Endothelial cell (in vitro differentiated cells): ENCODE results near the gene ASMTL. TPM values are rescaled to one million over a fixed set of nuclear protein-coding genes. Genes with fewer than 3 reads are reported as not detected.

ENCODE experiments used
- DNase-seq: peaks from one replicate; pipeline ENCODE4 v3.0.0; 2021; ENCODE audit warnings: low spot score
- H3K27ac Mint-ChIP-seq: one replicate; pipeline ENCODE4 v1.8.0; 2021; ENCODE audit warnings: mixed read lengths, inconsistent platforms; ENCODE audit not compliant: unreplicated experiment
- H3K27me3 Mint-ChIP-seq: one replicate; pipeline ENCODE4 v1.8.0; 2021; ENCODE audit warnings: mild to moderate bottlenecking, moderate library complexity, mixed read lengths, inconsistent platforms; ENCODE audit not compliant: unreplicated experiment
- H3K36me3 Mint-ChIP-seq: one replicate; pipeline ENCODE4 v1.8.0; 2021; ENCODE audit warnings: mild to moderate bottlenecking, low read depth, mixed read lengths, inconsistent platforms; ENCODE audit not compliant: unreplicated experiment
- H3K4me1 Mint-ChIP-seq: one replicate; pipeline ENCODE4 v1.8.0; 2021; ENCODE audit warnings: mild to moderate bottlenecking, mixed read lengths, inconsistent platforms; ENCODE audit not compliant: unreplicated experiment
- H3K4me3 Mint-ChIP-seq: one replicate; pipeline ENCODE4 v1.8.0; 2021; ENCODE audit warnings: mild to moderate bottlenecking, mixed read lengths, inconsistent platforms; ENCODE audit not compliant: unreplicated experiment
- H3K9me3 Mint-ChIP-seq: one replicate; pipeline ENCODE4 v1.8.0; 2021; ENCODE audit warnings: mixed read lengths, inconsistent platforms; ENCODE audit not compliant: unreplicated experiment
- CTCF ChIP-seq: fragments of 200-600 bp; sonication (generic); IDR thresholded peaks from one replicate; pipeline ENCODE4 v1.5.0; 2021; ENCODE audit warnings: antibody characterized with exemption; ENCODE audit not compliant: unreplicated experiment
- total RNA-seq: library from RNA; stranded (reverse); fragmentation: NEBNext Ultra II Directional; extraction: Animal tissue kit (Norgen Biotek cat#: 25700); gene quantifications from one replicate; pipeline ENCODE4 v1.2.1, GENCODE V29; 2021; ENCODE audit not compliant: unreplicated experiment

Gene ASMTL
- total RNA-seq, 1 donor from 2014 or later, result 25.8 TPM

DNA sequence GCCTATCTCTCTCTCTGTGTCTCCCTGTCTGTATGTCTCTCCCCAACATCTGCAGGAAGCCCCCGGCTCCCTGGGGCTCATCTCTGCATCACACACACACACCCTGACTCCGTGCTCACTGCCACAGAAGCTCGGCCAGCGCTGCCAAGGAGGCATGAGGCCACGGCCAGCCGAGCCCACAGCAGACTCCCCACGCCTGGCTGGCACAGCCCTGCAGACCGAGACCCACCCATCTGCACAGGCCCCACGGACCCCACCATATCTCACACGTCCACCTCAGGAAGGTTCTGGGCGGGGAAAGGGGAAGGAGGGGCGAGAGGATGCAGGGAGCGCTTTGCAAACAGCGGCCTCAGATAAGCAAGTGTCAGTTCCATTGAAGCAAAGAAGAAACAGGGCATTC lies 32.3 kb downstream of the ASMTL start:
- no peaks in the 10 kb centered on the region for H3K4me1 Mint-ChIP-seq
- peaks cover 19% of the 10 kb centered on the region for H3K9me3 Mint-ChIP-seq
- H3K4me3 Mint-ChIP-seq, result peak overlapping the region; percentile 73
- DNase-seq, result no peak
- H3K27me3 Mint-ChIP-seq, result peaks cover 33% of the 10 kb centered on the region
- H3K27ac Mint-ChIP-seq, result no peak overlapping the region
- no peak for TF ChIP-seq CTCF
- H3K36me3 Mint-ChIP-seq, result peaks cover 43% of the 10 kb centered on the region

DNA sequence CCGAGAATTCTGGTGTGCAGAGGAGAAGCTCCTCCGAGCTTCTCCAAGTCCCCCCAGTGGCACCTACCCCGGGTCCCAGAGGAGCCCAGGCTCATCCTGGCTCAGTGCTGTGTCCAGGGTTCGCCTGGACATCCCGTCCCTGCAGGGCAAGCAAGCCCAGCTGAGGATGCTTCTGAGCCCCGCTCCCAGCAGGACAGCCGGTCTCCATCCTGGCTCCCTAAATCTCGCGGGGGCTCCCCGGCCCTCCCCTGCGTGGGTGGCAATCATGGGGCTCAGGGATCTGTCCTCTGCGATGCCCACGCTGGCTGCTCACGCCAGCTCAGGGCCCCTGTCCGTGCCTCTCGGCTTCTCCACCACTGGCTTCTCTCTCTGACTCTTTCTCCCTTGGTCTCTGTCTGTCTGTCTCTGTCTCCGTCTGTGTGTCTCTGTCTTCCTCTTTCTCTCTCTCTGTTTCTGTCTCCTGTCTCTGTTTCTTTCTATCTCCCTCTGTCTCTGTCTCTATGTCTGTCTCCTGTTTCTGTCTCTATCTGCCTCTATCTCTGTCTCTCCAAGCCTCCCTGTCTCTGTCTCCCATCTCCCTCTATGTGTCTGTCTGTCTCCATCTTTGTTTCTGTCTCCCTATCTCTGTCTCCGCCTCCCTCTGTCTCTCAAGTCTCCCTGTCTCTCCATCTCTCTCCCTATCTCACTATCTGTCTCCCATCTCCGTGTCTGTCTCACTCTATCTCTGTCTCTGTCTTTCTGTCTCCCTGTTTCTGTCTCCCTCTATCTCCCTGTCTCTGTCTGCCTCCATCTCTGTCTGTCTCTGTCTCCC lies 33.0 kb downstream of the ASMTL start:
- no peak for TF ChIP-seq CTCF
- Mint-ChIP-seq H3K9me3 (peaks cover 14% of the 10 kb centered on the region), H3K4me1 (no peaks in the 10 kb centered on the region), H3K4me3 (peak overlapping the region; percentile 73), H3K36me3 (peaks cover 42% of the 10 kb centered on the region), H3K27me3 (peaks cover 28% of the 10 kb centered on the region), H3K27ac (peak overlapping the region; percentile 39)
- no peak for DNase-seq

DNA sequence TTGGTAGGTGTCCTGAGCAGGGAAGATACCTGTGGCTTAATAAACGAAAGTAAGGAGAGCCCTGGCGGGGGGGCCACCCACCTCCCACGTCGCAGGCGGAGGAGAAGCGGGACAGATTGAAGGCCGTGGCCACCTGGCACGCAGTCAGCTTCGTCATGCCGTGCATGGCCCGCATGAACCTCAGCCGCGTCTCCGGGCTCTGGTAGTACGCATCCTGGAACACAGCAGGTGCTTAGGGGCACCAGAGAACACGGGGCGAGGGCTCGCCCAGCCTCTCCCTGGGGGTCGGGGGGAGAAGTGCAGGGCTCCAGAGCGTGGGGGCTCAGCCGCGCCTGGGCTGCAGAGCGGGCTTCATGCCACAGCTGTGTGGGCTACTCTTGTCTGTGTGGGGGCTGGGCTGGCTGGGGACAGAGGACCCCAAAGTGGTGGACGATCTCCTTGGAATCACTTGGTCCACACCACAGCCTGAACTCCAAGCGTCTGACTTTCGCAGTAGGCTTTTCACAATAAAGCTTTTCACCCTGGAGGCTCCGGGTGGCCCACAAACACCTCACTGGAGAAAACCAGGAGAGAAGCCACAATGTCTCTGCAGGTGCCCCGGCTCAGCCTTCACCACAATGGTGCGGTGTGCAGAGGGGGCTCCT lies 33.7 kb downstream of the ASMTL start:
- Mint-ChIP-seq H3K27ac (no peak overlapping the region), H3K9me3 (peaks cover 8% of the 10 kb centered on the region), H3K4me3 (no peak overlapping the region), H3K36me3 (peaks cover 36% of the 10 kb centered on the region), H3K27me3 (peaks cover 30% of the 10 kb centered on the region), H3K4me1 (no peaks in the 10 kb centered on the region)
- TF ChIP-seq CTCF, result no peak
- no peak for DNase-seq

GRCh38 chrX:1417921-1418771 lies 34.6 kb downstream of the ASMTL start:
- peaks cover 34% of the 10 kb centered on the region for H3K27me3 Mint-ChIP-seq
- H3K4me3 Mint-ChIP-seq, result no peak overlapping the region
- H3K9me3 Mint-ChIP-seq, result peaks cover 8% of the 10 kb centered on the region
- H3K36me3 Mint-ChIP-seq, result peaks cover 36% of the 10 kb centered on the region
- no peaks in the 10 kb centered on the region for H3K4me1 Mint-ChIP-seq
- no peak for TF ChIP-seq CTCF
- no peak for DNase-seq
- no peak overlapping the region for H3K27ac Mint-ChIP-seq
